ENCODE measurements around the gene ARMC5. TPM values are rescaled to one million over a fixed set of nuclear protein-coding genes. Genes with fewer than 3 reads are reported as not detected.
"Not testable (repeated sequence)": the region's sequence is repeated elsewhere in the genome, so short reads cannot be mapped to it uniquely, and the experiment has no call there.

ARMC5 gene
- total RNA-seq, 1 donor from 2014 or later: 14.6 TPM

DNA sequence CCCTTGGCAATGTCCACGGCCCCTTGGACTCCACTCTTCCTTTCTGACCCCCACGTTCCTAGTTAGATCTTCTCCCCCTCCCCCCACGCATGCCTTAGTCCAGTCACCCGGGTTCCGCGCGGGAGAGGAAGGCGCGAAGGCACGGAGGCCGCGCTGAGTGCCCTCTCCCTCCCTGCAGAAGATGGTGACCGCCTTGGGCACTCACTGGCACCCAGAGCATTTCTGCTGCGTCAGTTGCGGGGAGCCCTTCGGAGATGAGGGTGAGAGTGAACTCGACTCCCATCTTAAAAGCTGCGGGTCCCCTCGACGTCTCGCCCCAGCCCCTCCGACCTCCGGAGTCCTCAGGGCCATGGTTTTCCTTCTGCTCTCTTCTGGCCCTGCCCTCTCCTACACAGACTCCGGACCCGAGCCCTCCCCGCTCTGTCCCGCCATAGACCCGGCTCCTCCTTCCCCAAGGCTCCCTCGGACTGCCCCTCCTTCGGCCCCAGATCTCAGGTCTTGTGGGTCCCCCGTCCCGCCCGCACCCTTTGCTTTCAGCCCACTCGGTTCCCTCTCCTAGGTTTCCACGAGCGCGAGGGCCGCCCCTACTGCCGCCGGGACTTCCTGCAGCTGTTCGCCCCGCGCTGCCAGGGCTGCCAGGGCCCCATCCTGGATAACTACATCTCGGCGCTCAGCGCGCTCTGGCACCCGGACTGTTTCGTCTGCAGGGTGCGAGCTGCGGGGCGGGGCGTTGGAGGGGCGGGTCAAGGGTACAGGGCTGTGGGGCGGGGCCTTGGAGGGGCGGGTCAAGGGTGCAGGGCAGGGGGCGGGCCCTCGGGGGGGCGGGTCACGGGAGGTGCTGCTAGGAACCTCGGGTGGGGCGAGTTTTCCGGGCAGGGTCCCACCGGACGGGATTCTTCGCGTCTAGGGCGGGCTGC, 17.3 kb downstream of the ARMC5 start:
- intact Hi-C loops (cut with micrococcal nuclease): loop anchor here (2.0 kb wide), 2 partner anchors 16 to 30 kb away; no protein-coding TSS in a partner anchor

GRCh38 chr16:31477220-31478216, 18.2 kb downstream of the ARMC5 start:
- intact Hi-C loops (cut with micrococcal nuclease): loop anchor here (2.0 kb wide), 2 partner anchors 17 to 29 kb away; no protein-coding TSS in a partner anchor

GRCh38 chr16:31478956-31479355, 19.7 kb downstream of the ARMC5 start:
- intact Hi-C loops (cut with micrococcal nuclease): no loop called here

DNA sequence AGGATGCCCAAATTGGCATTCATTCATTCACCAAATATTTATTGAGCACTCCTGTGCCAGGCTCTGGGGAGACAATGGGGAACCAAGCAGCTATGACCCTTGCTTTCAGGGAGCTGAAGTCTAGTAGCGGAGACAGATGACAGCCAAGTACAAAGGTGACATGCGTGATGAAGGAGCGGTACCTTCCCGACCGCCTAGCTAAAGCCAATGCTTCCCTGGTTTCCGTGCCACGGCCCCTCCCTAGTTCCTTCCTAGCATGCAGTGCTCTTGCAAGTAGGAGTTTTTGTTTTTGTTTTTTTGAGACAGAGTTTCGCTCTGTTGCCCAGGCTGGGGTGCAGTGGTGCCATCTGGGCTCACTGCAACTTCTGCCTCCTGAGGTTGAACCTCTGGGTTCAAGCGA, 20.4 kb downstream of the ARMC5 start:
- intact Hi-C loops (cut with micrococcal nuclease): no loop called here

DNA sequence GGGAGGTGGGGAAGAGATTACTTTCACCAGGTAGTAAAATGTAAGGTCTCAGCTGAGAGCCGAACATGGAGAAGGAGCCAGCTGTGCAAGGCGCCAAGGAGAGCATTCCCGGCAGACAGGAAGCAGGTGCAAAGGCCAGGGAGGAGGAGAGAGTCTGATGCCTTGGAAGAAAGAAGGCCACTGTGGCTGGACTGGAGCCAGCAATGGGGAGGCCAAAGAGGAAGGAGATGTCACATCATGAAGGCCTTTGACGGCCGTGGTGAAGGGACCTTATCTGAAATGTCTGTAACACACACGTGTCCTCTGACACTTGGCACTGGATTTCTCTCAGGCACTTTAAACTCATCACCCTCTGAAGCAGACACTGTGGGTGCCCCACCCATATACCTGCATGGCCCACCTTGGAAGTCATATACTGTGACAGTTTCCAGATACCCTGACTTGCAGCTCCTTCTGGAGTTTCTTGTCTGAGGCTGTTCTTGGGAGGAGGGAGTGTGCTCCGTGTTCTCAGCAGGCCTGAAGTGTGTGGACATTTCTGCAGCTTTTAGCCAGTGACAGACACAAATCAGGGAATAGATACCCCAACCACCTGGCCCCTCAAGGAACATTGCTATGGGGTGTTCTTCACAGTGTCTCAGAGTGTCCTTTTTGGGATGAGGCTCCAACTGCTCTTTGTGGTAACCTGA, 21.7 kb downstream of the ARMC5 start:
- intact Hi-C loops (cut with micrococcal nuclease): no loop called here

DNA sequence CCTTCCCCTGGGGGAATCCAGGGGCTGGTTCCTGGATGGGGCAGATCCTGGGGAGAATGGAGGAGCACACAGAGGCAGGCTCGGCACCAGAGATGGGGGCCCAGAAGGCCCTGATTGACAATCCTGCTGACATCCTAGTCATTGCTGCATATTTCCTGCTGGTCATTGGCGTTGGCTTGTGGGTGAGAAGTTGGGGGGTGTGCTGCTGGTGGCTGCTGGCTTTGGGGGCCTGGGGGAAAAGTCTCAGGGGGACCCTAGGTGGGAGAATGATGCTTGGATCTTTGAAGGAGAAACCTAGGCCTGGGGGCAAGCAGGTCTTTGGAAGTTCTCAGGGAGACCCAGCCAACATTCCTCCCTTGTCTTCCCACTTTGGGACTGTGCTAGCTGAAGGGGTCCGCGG, 23.8 kb downstream of the ARMC5 start, which contains the start of gene SLC5A2:
Gene SLC5A2, plus strand, starts transcription at position 43 of the 400 bp plus-strand sequence. Its CDS starts 14 bp downstream, at position 57.
- intact Hi-C loops (cut with micrococcal nuclease): no loop called here

- intact Hi-C loops (cut with micrococcal nuclease): not testable (repeated sequence)
Measured at GRCh38 chr16:31484048-31484447, 24.7 kb downstream of the ARMC5 start.

GRCh38 chr16:31484491-31485171, 25.3 kb downstream of the ARMC5 start:
- intact Hi-C loops (cut with micrococcal nuclease): loop anchor here (5.0 kb wide), 1 partner anchor 383 kb away; no protein-coding TSS in a partner anchor

DNA sequence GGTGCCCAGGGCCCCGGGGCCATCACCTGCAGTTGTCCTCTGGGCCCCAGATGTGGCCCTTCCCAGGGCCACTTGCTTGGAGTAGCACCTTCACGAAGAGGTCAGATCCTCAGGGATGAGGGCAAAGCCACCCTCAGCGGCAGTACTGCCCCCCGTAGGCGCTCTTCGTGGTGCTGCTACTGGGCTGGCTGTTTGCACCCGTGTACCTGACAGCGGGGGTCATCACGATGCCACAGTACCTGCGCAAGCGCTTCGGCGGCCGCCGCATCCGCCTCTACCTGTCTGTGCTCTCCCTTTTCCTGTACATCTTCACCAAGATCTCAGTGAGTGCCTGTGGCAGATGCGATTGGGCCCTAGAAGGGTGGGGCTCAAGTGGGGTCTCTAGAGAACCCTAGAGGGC, 26.3 kb downstream of the ARMC5 start:
- intact Hi-C loops (cut with micrococcal nuclease): loop anchor here (5.0 kb wide), 1 partner anchor 382 kb away; no protein-coding TSS in a partner anchor

GRCh38 chr16:31486045-31486444, 26.7 kb downstream of the ARMC5 start:
- intact Hi-C loops (cut with micrococcal nuclease): loop anchor here (5.0 kb wide), 1 partner anchor 381 kb away; no protein-coding TSS in a partner anchor

DNA sequence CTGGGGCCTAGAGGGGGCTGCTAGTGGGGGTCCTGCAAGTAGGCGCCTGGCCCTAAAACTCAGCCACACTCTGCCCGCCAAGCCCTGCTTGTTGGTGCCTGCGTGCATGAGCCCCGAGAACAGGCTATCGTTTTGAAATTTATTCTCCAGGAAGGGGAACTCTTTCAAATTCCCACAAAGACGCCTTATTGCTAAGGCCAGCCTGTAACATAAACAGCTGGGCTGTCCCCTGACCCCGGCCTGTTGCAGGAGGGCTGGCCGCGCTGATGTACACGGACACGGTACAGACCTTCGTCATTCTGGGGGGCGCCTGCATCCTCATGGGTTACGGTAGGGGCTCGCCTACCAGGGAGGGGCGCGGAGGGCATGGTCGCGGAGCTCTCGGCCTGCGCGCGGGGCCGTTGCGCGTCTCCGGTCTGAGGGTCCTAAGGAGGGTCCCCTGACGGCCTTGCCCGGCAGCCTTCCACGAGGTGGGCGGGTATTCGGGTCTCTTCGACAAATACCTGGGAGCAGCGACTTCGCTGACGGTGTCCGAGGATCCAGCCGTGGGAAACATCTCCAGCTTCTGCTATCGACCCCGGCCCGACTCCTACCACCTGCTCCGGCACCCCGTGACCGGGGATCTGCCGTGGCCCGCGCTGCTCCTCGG, 27.9 kb downstream of the ARMC5 start:
- intact Hi-C loops (cut with micrococcal nuclease): loop anchor here (1.0 to 5.0 kb wide), 2 partner anchors 21 to 380 kb away; partner anchors contain the start of gene RUSF1

DNA sequence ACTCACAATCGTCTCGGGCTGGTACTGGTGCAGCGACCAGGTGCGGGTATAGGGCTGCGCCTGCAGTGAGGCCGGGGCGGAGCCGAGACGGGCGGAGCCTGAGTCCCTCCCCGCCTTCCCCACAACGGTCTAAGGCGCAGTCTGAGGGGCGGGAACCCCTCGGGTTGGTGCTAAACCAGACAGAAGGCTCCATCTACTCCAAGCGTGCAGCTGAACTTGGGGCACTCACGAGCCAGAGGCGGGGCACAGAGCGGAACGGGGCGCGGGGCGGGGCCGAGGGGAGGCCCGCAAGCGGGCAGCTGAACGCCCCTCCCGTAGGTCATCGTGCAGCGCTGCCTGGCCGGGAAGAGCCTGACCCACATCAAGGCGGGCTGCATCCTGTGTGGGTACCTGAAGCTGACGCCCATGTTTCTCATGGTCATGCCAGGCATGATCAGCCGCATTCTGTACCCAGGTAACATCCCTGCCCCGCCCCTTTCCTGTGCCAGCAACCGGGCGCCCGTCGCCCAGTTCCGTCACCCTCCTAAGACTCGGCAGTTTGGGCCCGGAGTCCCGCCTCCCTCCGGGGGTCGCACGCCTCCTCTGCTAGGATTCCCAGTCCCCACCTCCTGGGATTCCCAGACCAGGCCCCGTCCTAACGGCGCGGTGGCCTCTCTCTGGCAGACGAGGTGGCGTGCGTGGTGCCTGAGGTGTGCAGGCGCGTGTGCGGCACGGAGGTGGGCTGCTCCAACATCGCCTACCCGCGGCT, 28.6 kb downstream of the ARMC5 start:
- intact Hi-C loops (cut with micrococcal nuclease): loop anchor here (1.0 to 5.0 kb wide), 2 partner anchors 20 to 379 kb away; partner anchors contain the start of gene RUSF1

DNA sequence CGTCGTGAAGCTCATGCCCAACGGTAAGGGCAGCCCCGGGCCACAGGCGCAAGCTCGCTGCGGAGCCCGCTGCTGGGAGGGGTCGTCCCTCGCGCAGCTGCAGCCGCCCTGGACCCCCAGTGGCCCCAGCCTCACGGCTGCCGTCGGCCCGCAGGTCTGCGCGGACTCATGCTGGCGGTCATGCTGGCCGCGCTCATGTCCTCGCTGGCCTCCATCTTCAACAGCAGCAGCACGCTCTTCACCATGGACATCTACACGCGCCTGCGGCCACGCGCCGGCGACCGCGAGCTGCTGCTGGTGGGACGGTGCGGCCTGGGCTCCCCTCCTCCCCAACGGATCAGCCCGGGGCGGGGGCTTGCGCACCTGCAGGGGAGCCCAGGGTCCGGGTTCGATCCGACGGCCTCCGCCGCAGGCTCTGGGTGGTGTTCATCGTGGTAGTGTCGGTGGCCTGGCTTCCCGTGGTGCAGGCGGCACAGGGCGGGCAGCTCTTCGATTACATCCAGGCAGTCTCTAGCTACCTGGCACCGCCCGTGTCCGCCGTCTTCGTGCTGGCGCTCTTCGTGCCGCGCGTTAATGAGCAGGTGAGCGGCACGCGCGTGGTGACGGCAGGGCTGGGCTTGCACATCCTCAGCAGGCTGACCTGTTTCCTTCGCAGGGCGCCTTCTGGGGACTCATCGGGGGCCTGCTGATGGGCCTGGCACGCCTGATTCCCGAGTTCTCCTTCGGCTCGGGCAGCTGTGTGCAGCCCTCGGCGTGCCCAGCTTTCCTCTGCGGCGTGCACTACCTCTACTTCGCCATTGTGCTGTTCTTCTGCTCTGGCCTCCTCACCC, 29.4 kb downstream of the ARMC5 start:
- intact Hi-C loops (cut with micrococcal nuclease): loop anchor here (5.0 kb wide), 1 partner anchor 379 kb away; no protein-coding TSS in a partner anchor

- intact Hi-C loops (cut with micrococcal nuclease): loop anchor here (5.0 kb wide), 1 partner anchor 378 kb away; no protein-coding TSS in a partner anchor
Measured at GRCh38 chr16:31489298-31489564, 29.9 kb downstream of the ARMC5 start.

- intact Hi-C loops (cut with micrococcal nuclease): loop anchor here (5.0 kb wide), 1 partner anchor 377 kb away; no protein-coding TSS in a partner anchor
Measured at GRCh38 chr16:31489616-31490584, 30.6 kb downstream of the ARMC5 start.

- intact Hi-C loops (cut with micrococcal nuclease): no loop called here
Measured at GRCh38 chr16:31491778-31492418, 32.6 kb downstream of the ARMC5 start.

Data from T-helper 2 cell treated with Interferon-gamma antibody and Interleukin-4, amounts not matched to agents 100 ng/mL and 5 ng/mL, for 36 hours (primary cell).